HepG2 (cell line): ENCODE measurements around the gene NLRC5. TPM values are rescaled to one million over a fixed set of nuclear protein-coding genes. Genes with fewer than 3 reads are reported as not detected.

Experiments
- ATAC-seq: fragments of 200-7000 bp; cut with Tn5 transposase; 3 replicates; pipeline ENCODE4 v1.9.1; 2020; ENCODE audit warnings: mild to moderate bottlenecking, moderate library complexity
- BruUV-seq: library from RNA; stranded (reverse); fragments of 400-500 nt; replicated peaks from 2 replicates; lab custom pipeline; 2021; lab: Mats Ljungman, UMichigan
- CTCF ChIA-PET: fragments of 300-600 bp; formaldehyde crosslinking; extraction: SDS; loops from one replicate; lab custom pipeline; 2021; ENCODE audit warnings: low total read pairs, inconsistent platforms, low intra/inter-chr PET ratio; lab: Yijun Ruan, JAX
- POLR2A ChIA-PET: fragments of 350-600 bp; sonication (Branson Sonifier 250); formaldehyde crosslinking; loops from one replicate; lab custom pipeline; 2020; ENCODE audit warnings: antibody characterized with exemption, inconsistent platforms; lab: Yijun Ruan, JAX
- DNase-seq: peaks from one replicate; pipeline ENCODE4 v3.0.0-alpha.2; 2015; ENCODE audit warnings: low spot score
- FAIRE-seq: peaks from 3 replicates; lab custom pipeline; 2011; peaks lifted over from hg19 to GRCh38; lab: Jason Lieb, UNC
- H2AFZ ChIP-seq: one replicate; pipeline ENCODE4 v1.6.1; 2011; ENCODE audit warnings: low read length, inconsistent platforms
- H3K27ac ChIP-seq: fragments of 300-600 bp; 3 replicates; pipeline ENCODE4 v1.8.0; 2011; ENCODE audit warnings: mixed run types, mild to moderate bottlenecking, mixed read lengths, low read length, inconsistent platforms; ENCODE audit not compliant: insufficient read depth; ENCODE audit errors: extremely low read length
- H3K27me3 ChIP-seq, 2 experiments: fragments of 200-600 bp in 1 of 2; 2 replicates in 1 of 2; 3 replicates in 1 of 2; pipeline versions ENCODE4 v1.6.0 to v1.8.0; 2011; ENCODE audit warnings: low read length in 2 of 2, mild to moderate bottlenecking in 2 of 2, moderate library complexity in 2 of 2, inconsistent platforms in 1 of 2; ENCODE audit not compliant: insufficient read depth in 2 of 2, control insufficient read depth in 1 of 2
- H3K36me3 ChIP-seq, 2 experiments: fragments of 200-600 bp in 1 of 2; replicated peaks in 1 of 2; 2 replicates in 1 of 2; 3 replicates in 1 of 2; pipeline versions ENCODE4 v1.5.1 to v1.8.0; 2011; ENCODE audit warnings: low read length in 2 of 2, inconsistent platforms in 1 of 2; ENCODE audit not compliant: insufficient read depth in 2 of 2, control insufficient read depth in 1 of 2
- H3K4me1 ChIP-seq: 2 replicates; pipeline ENCODE4 v1.5.1; 2012; ENCODE audit warnings: low read length, inconsistent platforms; ENCODE audit not compliant: insufficient read depth
- H3K4me2 ChIP-seq: 2 replicates; pipeline ENCODE4 v1.6.0; 2011; ENCODE audit warnings: low read depth, low read length, inconsistent platforms
- H3K4me3 ChIP-seq, 3 experiments: fragments of 200-600 bp in 1 of 3; sonication (generic), shearing (Covaris generic) in 1 of 3; replicated peaks in 1 of 3; 2 replicates each; pipeline ENCODE4 v1.5.1; 2011 to 2016; ENCODE audit warnings: low read length in 3 of 3, inconsistent platforms in 2 of 3, low read depth in 2 of 3, mild to moderate bottlenecking in 2 of 3, control low read depth in 1 of 3, mixed read lengths in 1 of 3; ENCODE audit not compliant: insufficient read depth in 1 of 3
- H3K79me2 ChIP-seq: one replicate; pipeline ENCODE4 v1.6.1; 2011; ENCODE audit warnings: low read length, inconsistent platforms; ENCODE audit not compliant: insufficient read depth
- H3K9ac ChIP-seq: 2 replicates; pipeline ENCODE4 v1.6.0; 2011; ENCODE audit warnings: mild to moderate bottlenecking, low read depth, low read length, inconsistent platforms; ENCODE audit not compliant: insufficient read depth
- H3K9me3 ChIP-seq: 2 replicates; pipeline ENCODE4 v1.5.1; 2012; ENCODE audit warnings: mild to moderate bottlenecking, low read length
- H4K20me1 ChIP-seq: 2 replicates; pipeline ENCODE4 v1.6.0; 2011; ENCODE audit warnings: inconsistent platforms, mild to moderate bottlenecking, low read length, moderate library complexity; ENCODE audit not compliant: insufficient read depth
- CBX2 ChIP-seq, 2 experiments: fragments of 200-600 bp in 1 of 2; sonication (generic); formaldehyde crosslinking in 1 of 2; IDR thresholded peaks; 2 replicates each; pipeline versions ENCODE4 v1.7.0 to v1.8.1; 2018 to 2022; ENCODE audit warnings: low read depth in 2 of 2, low read length in 1 of 2, mild to moderate bottlenecking in 1 of 2, missing genetic modification reagents in 1 of 2
- DR1 ChIP-seq: sonication (generic); formaldehyde crosslinking; IDR thresholded peaks from 2 replicates; pipeline ENCODE4 v1.8.0; 2021; ENCODE audit warnings: mild to moderate bottlenecking, missing genetic modification reagents, inconsistent platforms
- HCFC1 ChIP-seq: fragments of 150-350 bp; IDR thresholded peaks from 2 replicates; pipeline ENCODE4 v1.6.1; 2014; ENCODE audit warnings: low read depth, low read length
- MAFF ChIP-seq: IDR thresholded peaks from 2 replicates; pipeline ENCODE4 v1.6.1; 2011; ENCODE audit warnings: low read depth, low read length, improper control_type of control experiment
- PAF1 ChIP-seq: IDR thresholded peaks from 2 replicates; pipeline ENCODE4 v1.6.1; 2016; ENCODE audit warnings: missing genetic modification reagents, missing compliant biosample characterization
- POLR2A ChIP-seq, 2 experiments: IDR thresholded peaks; 2 replicates each; pipeline ENCODE4 v1.6.1; 2011; ENCODE audit warnings: low read depth in 2 of 2, low read length in 2 of 2, mild to moderate bottlenecking in 1 of 2, moderate library complexity in 1 of 2; ENCODE audit not compliant: insufficient read depth in 1 of 2
- POLR2G ChIP-seq: fragments of 200-400 bp; formaldehyde crosslinking; IDR thresholded peaks from 2 replicates; pipeline ENCODE4 v1.6.1; 2018; ENCODE audit warnings: mild to moderate bottlenecking, low read depth, low read length, moderate library complexity
- SRSF4 ChIP-seq: fragments of 200-400 bp; formaldehyde crosslinking; IDR thresholded peaks from one replicate; pipeline ENCODE4 v1.6.1; 2018; ENCODE audit warnings: mild to moderate bottlenecking, low read depth, low read length, moderate library complexity; ENCODE audit not compliant: poor library complexity, severe bottlenecking
- ZNF329 ChIP-seq: sonication (generic); formaldehyde crosslinking; IDR thresholded peaks from 2 replicates; pipeline ENCODE4 v1.9.0; 2021; ENCODE audit warnings: low read depth, mild to moderate bottlenecking, missing genetic modification reagents
- ZNF350 ChIP-seq: sonication (generic); formaldehyde crosslinking; IDR thresholded peaks from 2 replicates; pipeline ENCODE4 v1.4.0; 2020; ENCODE audit warnings: mild to moderate bottlenecking, low read depth, missing genetic modification reagents, borderline replicate concordance
- ZNF781 ChIP-seq: sonication (generic); formaldehyde crosslinking; IDR thresholded peaks from 2 replicates; pipeline ENCODE4 v1.5.1; 2020; ENCODE audit warnings: borderline replicate concordance, mild to moderate bottlenecking, missing genetic modification reagents; ENCODE audit errors: not compliant biosample characterization
- WGBS: methylation state at CpG from one replicate; pipeline ENCODE4 v1.1.6; 2017; ENCODE audit warnings: low lambda C conversion rate; 5-methylcytosine and 5-hydroxymethylcytosine counted together
- in situ Hi-C: cut with HindIII; loops from 2 replicates; pipeline ENCODE4 v1.10.0; 2017; ENCODE audit warnings: low pct_unique_long_range_greater_than_20kb; ENCODE audit not compliant: extremely low pct_ligation_motif_present
- intact Hi-C: fragments of 100-400 bp; cut with micrococcal nuclease; formaldehyde crosslinking; loops from one replicate; pipeline ENCODE4 v1.10.0; 2022; ENCODE audit not compliant: unreplicated experiment
- polyA plus RNA-seq, 8 experiments: library from polyadenylated mRNA; depleted of rRNA in 3 of 8; stranded (reverse) in 7 of 8; unstranded in 1 of 8; fragments of >200 nt; fragmentation: Illumina TruSeq in 4 of 8; extraction: Trizol in 4 of 8; gene quantifications; 2 replicates each; pipeline versions ENCODE4 v1.2.1 to v1.2.3, GENCODE V29; 2011 to 2016; ENCODE audit warnings: low read depth in 4 of 8, missing spikeins in 1 of 8, mixed read lengths in 1 of 8; ENCODE audit not compliant: insufficient read depth in 1 of 8
- total RNA-seq, 5 experiments: library from RNA; depleted of rRNA; stranded (reverse); fragments of >200 nt; fragmentation: Illumina TruSeq; extraction: Trizol; gene quantifications; 2 replicates each; pipeline ENCODE4 v1.2.3, GENCODE V29; 2016; ENCODE audit warnings: low read depth in 1 of 5
- TF ChIP-seq, protein P1 (sequence below): sonication (generic); formaldehyde crosslinking; IDR thresholded peaks from 2 replicates; pipeline ENCODE4 v1.5.1; 2020; ENCODE audit warnings: missing genetic modification reagents, mild to moderate bottlenecking, borderline replicate concordance
- TF ChIP-seq, protein P2 (sequence below): sonication (generic); formaldehyde crosslinking; IDR thresholded peaks from 2 replicates; pipeline ENCODE4 v1.4.0; 2020; ENCODE audit warnings: missing genetic modification reagents
- TF ChIP-seq, protein P3 (sequence below): sonication (generic); formaldehyde crosslinking; IDR thresholded peaks from 2 replicates; pipeline ENCODE4 v1.4.0; 2020; ENCODE audit warnings: low read depth, mild to moderate bottlenecking, missing genetic modification reagents
- TF ChIP-seq, protein P4 (sequence below): IDR thresholded peaks from 2 replicates; pipeline ENCODE4 v1.6.1; 2012; ENCODE audit warnings: low read length, improper control_type of control experiment

NLRC5 gene
- total and polyA plus RNA-seq, 2 of the 13 experiments (the other 11 are each of a cell fraction or from before 2014, with no cell fraction given) = 6.3 to 12.7 TPM

DNA sequence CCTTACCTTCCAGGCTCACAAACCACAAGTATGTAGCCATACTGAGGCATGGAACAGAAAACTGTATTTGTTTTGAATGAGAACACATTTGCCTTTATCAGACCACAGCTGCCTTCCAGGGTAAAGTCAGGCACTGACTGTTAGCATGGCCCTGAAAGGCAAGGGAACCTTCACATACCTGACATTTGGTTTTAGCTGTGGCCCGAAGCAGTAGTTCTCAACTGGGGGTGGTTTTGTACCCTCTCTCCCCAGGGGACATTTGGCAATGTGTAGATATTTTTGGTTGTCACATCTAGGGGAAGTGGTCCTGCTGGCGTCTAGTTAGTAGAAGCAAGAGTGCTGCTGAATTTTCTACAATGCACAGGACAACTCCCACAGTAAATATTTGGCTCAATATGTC, 48.3 kb upstream of the NLRC5 start (continued):
- TF ChIP-seq, protein P1, sequence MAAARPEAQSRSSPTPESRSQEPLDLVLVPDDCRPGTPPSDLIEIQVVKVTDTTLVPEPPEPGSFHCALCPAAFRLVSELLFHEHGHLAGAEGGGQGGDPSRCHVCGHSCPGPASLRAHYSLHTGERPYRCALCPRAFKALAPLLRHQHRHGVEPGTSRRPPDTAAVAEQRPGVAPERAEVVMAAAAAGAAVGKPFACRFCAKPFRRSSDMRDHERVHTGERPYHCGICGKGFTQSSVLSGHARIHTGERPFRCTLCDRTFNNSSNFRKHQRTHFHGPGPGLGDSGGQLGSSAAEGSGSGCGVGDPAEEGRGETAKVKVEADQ (CRISPR knock-in tag) = no peak
- TF ChIP-seq, protein P2, sequence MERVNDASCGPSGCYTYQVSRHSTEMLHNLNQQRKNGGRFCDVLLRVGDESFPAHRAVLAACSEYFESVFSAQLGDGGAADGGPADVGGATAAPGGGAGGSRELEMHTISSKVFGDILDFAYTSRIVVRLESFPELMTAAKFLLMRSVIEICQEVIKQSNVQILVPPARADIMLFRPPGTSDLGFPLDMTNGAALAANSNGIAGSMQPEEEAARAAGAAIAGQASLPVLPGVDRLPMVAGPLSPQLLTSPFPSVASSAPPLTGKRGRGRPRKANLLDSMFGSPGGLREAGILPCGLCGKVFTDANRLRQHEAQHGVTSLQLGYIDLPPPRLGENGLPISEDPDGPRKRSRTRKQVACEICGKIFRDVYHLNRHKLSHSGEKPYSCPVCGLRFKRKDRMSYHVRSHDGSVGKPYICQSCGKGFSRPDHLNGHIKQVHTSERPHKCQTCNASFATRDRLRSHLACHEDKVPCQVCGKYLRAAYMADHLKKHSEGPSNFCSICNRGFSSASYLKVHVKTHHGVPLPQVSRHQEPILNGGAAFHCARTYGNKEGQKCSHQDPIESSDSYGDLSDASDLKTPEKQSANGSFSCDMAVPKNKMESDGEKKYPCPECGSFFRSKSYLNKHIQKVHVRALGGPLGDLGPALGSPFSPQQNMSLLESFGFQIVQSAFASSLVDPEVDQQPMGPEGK (CRISPR knock-in tag) = no peak
- TF ChIP-seq POLR2A (IDR thresholded peaks at IDR 0.05; ENCODE audit: insufficient read depth in 1 of 2, low read depth in 2 of 2, low read length in 2 of 2) (peak; percentile 40 to 79; a peak in 3 of 4 replicates), POLR2G (peak; percentile 36; the same call in 1 of the 2 replicates)

DNA sequence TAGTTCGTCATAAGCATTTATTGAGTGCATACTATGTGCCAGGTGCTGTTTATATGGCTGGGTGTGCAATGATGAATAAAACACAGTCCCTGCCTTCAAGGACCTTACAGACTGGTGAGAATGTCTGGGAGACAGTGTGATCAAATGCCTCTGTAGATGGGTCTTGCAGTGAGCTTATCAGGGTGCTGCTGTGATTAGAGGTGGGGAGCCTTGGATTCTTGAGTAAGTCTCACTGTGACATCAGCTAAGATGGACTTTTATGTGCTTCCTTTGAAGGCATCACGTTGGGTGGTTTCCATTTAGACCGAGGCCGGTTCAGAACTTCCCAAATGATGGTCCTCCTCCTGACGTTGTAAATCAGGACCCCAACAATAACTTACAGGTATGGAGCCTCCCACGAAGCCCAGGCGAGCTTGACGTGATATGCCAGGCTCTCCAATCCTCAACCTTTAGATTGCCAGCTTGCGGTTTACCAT, 47.5 kb upstream of the NLRC5 start:
- H3K9ac ChIP-seq = no peak overlapping the region
- H2AFZ ChIP-seq = no peak overlapping the region
- no peaks in the 10 kb centered on the region for H3K27me3 ChIP-seq
- intact Hi-C loops = no loop called here
- in situ Hi-C loops = no loop called here
- BruUV-seq = no TSS peak
- CTCF ChIA-PET = no interaction called here
- H3K4me3 ChIP-seq = no peak overlapping the region
- H3K9me3 ChIP-seq = no peaks in the 10 kb centered on the region
- POLR2A ChIA-PET = interaction anchor here (1.8 to 3.1 kb wide), 3 partner anchors 9 to 22 kb away, joined by 6 to 24 read pairs (median 7); partner anchors contain the start of gene HERPUD1
- no peak overlapping the region for H3K27ac ChIP-seq
- FAIRE-seq = no peak
- no peak for DNase-seq
- H3K4me2 ChIP-seq = no peak overlapping the region
- no peak for ATAC-seq
- WGBS = 86% methylated on average over 9 of the region's 9 CpGs
- peaks cover 47 to 80% of the 10 kb centered on the region in 2 experiments for H3K36me3 ChIP-seq
- H3K79me2 ChIP-seq = peaks cover 18% of the 10 kb centered on the region
- peaks cover 70% of the 10 kb centered on the region for H4K20me1 ChIP-seq
- H3K4me1 ChIP-seq = peaks cover 44% of the 10 kb centered on the region
- no peak for TF ChIP-seq ZNF329 (CRISPR knock-in tag)
- no peak for TF ChIP-seq HCFC1
- TF ChIP-seq, protein P3, sequence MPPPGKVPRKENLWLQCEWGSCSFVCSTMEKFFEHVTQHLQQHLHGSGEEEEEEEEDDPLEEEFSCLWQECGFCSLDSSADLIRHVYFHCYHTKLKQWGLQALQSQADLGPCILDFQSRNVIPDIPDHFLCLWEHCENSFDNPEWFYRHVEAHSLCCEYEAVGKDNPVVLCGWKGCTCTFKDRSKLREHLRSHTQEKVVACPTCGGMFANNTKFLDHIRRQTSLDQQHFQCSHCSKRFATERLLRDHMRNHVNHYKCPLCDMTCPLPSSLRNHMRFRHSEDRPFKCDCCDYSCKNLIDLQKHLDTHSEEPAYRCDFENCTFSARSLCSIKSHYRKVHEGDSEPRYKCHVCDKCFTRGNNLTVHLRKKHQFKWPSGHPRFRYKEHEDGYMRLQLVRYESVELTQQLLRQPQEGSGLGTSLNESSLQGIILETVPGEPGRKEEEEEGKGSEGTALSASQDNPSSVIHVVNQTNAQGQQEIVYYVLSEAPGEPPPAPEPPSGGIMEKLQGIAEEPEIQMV = no peak
- peak; percentile 86; the same call in 1 of the 2 replicates for TF ChIP-seq PAF1
- TF ChIP-seq SRSF4 = peak; percentile 82
- TF ChIP-seq ZNF350 = no peak
- TF ChIP-seq MAFF = 0 out of 2 replicates have a peak, but pooled peaks have one; percentile 9
- no peak for TF ChIP-seq ZNF781 (CRISPR knock-in tag)
- TF ChIP-seq DR1 (CRISPR knock-in tag) = no peak
- TF ChIP-seq, protein P4, sequence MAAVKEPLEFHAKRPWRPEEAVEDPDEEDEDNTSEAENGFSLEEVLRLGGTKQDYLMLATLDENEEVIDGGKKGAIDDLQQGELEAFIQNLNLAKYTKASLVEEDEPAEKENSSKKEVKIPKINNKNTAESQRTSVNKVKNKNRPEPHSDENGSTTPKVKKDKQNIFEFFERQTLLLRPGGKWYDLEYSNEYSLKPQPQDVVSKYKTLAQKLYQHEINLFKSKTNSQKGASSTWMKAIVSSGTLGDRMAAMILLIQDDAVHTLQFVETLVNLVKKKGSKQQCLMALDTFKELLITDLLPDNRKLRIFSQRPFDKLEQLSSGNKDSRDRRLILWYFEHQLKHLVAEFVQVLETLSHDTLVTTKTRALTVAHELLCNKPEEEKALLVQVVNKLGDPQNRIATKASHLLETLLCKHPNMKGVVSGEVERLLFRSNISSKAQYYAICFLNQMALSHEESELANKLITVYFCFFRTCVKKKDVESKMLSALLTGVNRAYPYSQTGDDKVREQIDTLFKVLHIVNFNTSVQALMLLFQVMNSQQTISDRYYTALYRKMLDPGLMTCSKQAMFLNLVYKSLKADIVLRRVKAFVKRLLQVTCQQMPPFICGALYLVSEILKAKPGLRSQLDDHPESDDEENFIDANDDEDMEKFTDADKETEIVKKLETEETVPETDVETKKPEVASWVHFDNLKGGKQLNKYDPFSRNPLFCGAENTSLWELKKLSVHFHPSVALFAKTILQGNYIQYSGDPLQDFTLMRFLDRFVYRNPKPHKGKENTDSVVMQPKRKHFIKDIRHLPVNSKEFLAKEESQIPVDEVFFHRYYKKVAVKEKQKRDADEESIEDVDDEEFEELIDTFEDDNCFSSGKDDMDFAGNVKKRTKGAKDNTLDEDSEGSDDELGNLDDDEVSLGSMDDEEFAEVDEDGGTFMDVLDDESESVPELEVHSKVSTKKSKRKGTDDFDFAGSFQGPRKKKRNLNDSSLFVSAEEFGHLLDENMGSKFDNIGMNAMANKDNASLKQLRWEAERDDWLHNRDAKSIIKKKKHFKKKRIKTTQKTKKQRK = no peak
- TF ChIP-seq CBX2 (IDR thresholded peaks at IDR 0.05; ENCODE audit: low read depth, low read length) = no peak
- TF ChIP-seq CBX2 (CRISPR knock-in tag; IDR thresholded peaks at IDR 0.05; ENCODE audit: low read depth) = no peak
